ENCODE results near the gene VSIG10L. TPM values are rescaled to one million over a fixed set of nuclear protein-coding genes. Genes with fewer than 3 reads are reported as not detected.

Gene VSIG10L
- total RNA-seq, 2 experiments from 2014 or later: 4.5 to 4.6 TPM

GRCh38 chr19:51325161-51325976 is 16.6 kb downstream of the VSIG10L start:
- ATAC-seq: no peak
- ChIA-PET CTCF (interaction anchor here (0.6 to 1.0 kb wide), 2 partner anchors 32 to 167 kb away, joined by 3 read pairs; no protein-coding TSS in a partner anchor), POLR2A (no interaction called here)
- H3K4me3 Mint-ChIP-seq: no peak overlapping the region
- H3K27me3 Mint-ChIP-seq: peaks cover 60% of the 10 kb centered on the region
- intact Hi-C loops (cut with DNase I, micrococcal nuclease): no loop called here
- peak; percentile 45 for DNase-seq
- no peaks in the 10 kb centered on the region for H3K9me3 Mint-ChIP-seq (ENCODE audit: low read depth)
- no peaks in the 10 kb centered on the region for H3K36me3 Mint-ChIP-seq (ENCODE audit: low read depth)
- peaks cover 8% of the 10 kb centered on the region for H3K4me1 Mint-ChIP-seq
- no peak overlapping the region for H3K27ac Mint-ChIP-seq

GRCh38 chr19:51324167-51324481 is 17.8 kb downstream of the VSIG10L start:
- Mint-ChIP-seq H3K4me3 (no peak overlapping the region), H3K36me3 (ENCODE audit: low read depth) (no peaks in the 10 kb centered on the region), H3K9me3 (ENCODE audit: low read depth) (no peaks in the 10 kb centered on the region), H3K27me3 (peaks cover 58% of the 10 kb centered on the region), H3K27ac (no peak overlapping the region), H3K4me1 (peaks cover 8% of the 10 kb centered on the region)
- POLR2A ChIA-PET: no interaction called here
- CTCF ChIA-PET: interaction anchor here (0.6 kb wide), 2 partner anchors 268 to 542 kb away, joined by 3 read pairs; no protein-coding TSS in a partner anchor
- intact Hi-C loops (cut with DNase I, micrococcal nuclease): no loop called here
- ATAC-seq (no peak), DNase-seq (no peak)

- H3K9me3 Mint-ChIP-seq (ENCODE audit: low read depth): no peaks in the 10 kb centered on the region
- ATAC-seq: no peak
- POLR2A ChIA-PET: no interaction called here
- no peak for DNase-seq
- H3K27ac Mint-ChIP-seq: no peak overlapping the region
- H3K27me3 Mint-ChIP-seq: peaks cover 58% of the 10 kb centered on the region
- H3K36me3 Mint-ChIP-seq (ENCODE audit: low read depth): no peaks in the 10 kb centered on the region
- intact Hi-C loops (cut with DNase I, micrococcal nuclease): no loop called here
- CTCF ChIA-PET: interaction anchor here (1.2 kb wide), 1 partner anchor 9 kb away, joined by 3 read pairs; no protein-coding TSS in a partner anchor
- peaks cover 8% of the 10 kb centered on the region for H3K4me1 Mint-ChIP-seq
- no peak overlapping the region for H3K4me3 Mint-ChIP-seq
Measured at GRCh38 chr19:51323481-51324166, 18.3 kb downstream of the VSIG10L start.

GRCh38 chr19:51321799-51322198 is 20.1 kb downstream of the VSIG10L start:
- intact Hi-C loops (cut with DNase I, micrococcal nuclease): no loop called here
- H3K27me3 Mint-ChIP-seq: peaks cover 52% of the 10 kb centered on the region

GRCh38 chr19:51320280-51320657 is 21.7 kb downstream of the VSIG10L start:
- H3K4me1 Mint-ChIP-seq: no peaks in the 10 kb centered on the region
- DNase-seq: no peak
- no peak for ATAC-seq
- no peaks in the 10 kb centered on the region for H3K36me3 Mint-ChIP-seq (ENCODE audit: low read depth)
- H3K4me3 Mint-ChIP-seq: no peak overlapping the region
- peaks cover 39% of the 10 kb centered on the region for H3K27me3 Mint-ChIP-seq
- peaks cover 2% of the 10 kb centered on the region for H3K9me3 Mint-ChIP-seq (ENCODE audit: low read depth)
- ChIA-PET POLR2A (no interaction called here), CTCF (no interaction called here)
- intact Hi-C loops (cut with DNase I, micrococcal nuclease): no loop called here
- no peak overlapping the region for H3K27ac Mint-ChIP-seq

More at GRCh38 chr19:51321799-51322198, 20.1 kb downstream of the VSIG10L start:
- Mint-ChIP-seq H3K4me3 (no peak overlapping the region), H3K36me3 (ENCODE audit: low read depth) (no peaks in the 10 kb centered on the region), H3K4me1 (peaks cover 3% of the 10 kb centered on the region), H3K9me3 (ENCODE audit: low read depth) (no peaks in the 10 kb centered on the region), H3K27ac (no peak overlapping the region)
- CTCF ChIA-PET: no interaction called here
- ATAC-seq: no peak
- DNase-seq: no peak
- POLR2A ChIA-PET: no interaction called here

- H3K27me3 Mint-ChIP-seq: peaks cover 39% of the 10 kb centered on the region
- no peak for DNase-seq
- ATAC-seq: no peak
- H3K27ac Mint-ChIP-seq: no peak overlapping the region
- CTCF ChIA-PET: no interaction called here
- no peaks in the 10 kb centered on the region for H3K36me3 Mint-ChIP-seq (ENCODE audit: low read depth)
- H3K4me3 Mint-ChIP-seq: no peak overlapping the region
- peaks cover 4% of the 10 kb centered on the region for H3K9me3 Mint-ChIP-seq (ENCODE audit: low read depth)
- POLR2A ChIA-PET: no interaction called here
- H3K4me1 Mint-ChIP-seq: no peaks in the 10 kb centered on the region
- intact Hi-C loops (cut with DNase I, micrococcal nuclease): no loop called here
Measured at GRCh38 chr19:51319649-51320279, 22.2 kb downstream of the VSIG10L start.

GRCh38 chr19:51318687-51319648 is 23.0 kb downstream of the VSIG10L start:
- H3K27me3 Mint-ChIP-seq: peaks cover 38% of the 10 kb centered on the region
- no peak overlapping the region for H3K27ac Mint-ChIP-seq
- ATAC-seq: no peak
- ChIA-PET POLR2A (no interaction called here), CTCF (no interaction called here)
- H3K4me3 Mint-ChIP-seq: no peak overlapping the region
- no peaks in the 10 kb centered on the region for H3K36me3 Mint-ChIP-seq (ENCODE audit: low read depth)
- H3K4me1 Mint-ChIP-seq: no peaks in the 10 kb centered on the region
- peaks cover 6% of the 10 kb centered on the region for H3K9me3 Mint-ChIP-seq (ENCODE audit: low read depth)
- DNase-seq: no peak
- intact Hi-C loops (cut with DNase I, micrococcal nuclease): no loop called here

GRCh38 chr19:51317968-51318367 is 24.0 kb downstream of the VSIG10L start:
- ChIA-PET CTCF (interaction anchor here (0.7 to 1.3 kb wide), 4 partner anchors 59 to 340 kb away, joined by 3 read pairs; no protein-coding TSS in a partner anchor), POLR2A (no interaction called here)
- H3K27ac Mint-ChIP-seq: no peak overlapping the region
- ATAC-seq (no peak), DNase-seq (no peak)
- H3K27me3 Mint-ChIP-seq: peaks cover 39% of the 10 kb centered on the region
- H3K4me1 Mint-ChIP-seq: no peaks in the 10 kb centered on the region
- peaks cover 6% of the 10 kb centered on the region for H3K9me3 Mint-ChIP-seq (ENCODE audit: low read depth)
- H3K4me3 Mint-ChIP-seq: no peak overlapping the region
- no peaks in the 10 kb centered on the region for H3K36me3 Mint-ChIP-seq (ENCODE audit: low read depth)
- intact Hi-C loops (cut with DNase I, micrococcal nuclease): no loop called here

- ChIA-PET CTCF (interaction anchor here (0.7 to 1.3 kb wide), 4 partner anchors 58 to 341 kb away, joined by 3 read pairs; no protein-coding TSS in a partner anchor), POLR2A (no interaction called here)
- H3K27ac Mint-ChIP-seq: no peak overlapping the region
- H3K27me3 Mint-ChIP-seq: peaks cover 37% of the 10 kb centered on the region
- DNase-seq: no peak
- ATAC-seq: no peak
- no peak overlapping the region for H3K4me3 Mint-ChIP-seq
- intact Hi-C loops (cut with DNase I, micrococcal nuclease): no loop called here
- H3K4me1 Mint-ChIP-seq: no peaks in the 10 kb centered on the region
- no peaks in the 10 kb centered on the region for H3K36me3 Mint-ChIP-seq (ENCODE audit: low read depth)
- H3K9me3 Mint-ChIP-seq (ENCODE audit: low read depth): peaks cover 6% of the 10 kb centered on the region
Measured at GRCh38 chr19:51317376-51317775, 24.6 kb downstream of the VSIG10L start.

GRCh38 chr19:51316688-51317087 is 25.3 kb downstream of the VSIG10L start:
- peaks cover 6% of the 10 kb centered on the region for H3K9me3 Mint-ChIP-seq (ENCODE audit: low read depth)
- H3K27me3 Mint-ChIP-seq: peaks cover 40% of the 10 kb centered on the region
- ATAC-seq (no peak), DNase-seq (no peak)
- H3K4me3 Mint-ChIP-seq: no peak overlapping the region
- POLR2A ChIA-PET: interaction anchor here (0.6 kb wide), 1 partner anchor 326 kb away, joined by 3 read pairs; no protein-coding TSS in a partner anchor
- no peaks in the 10 kb centered on the region for H3K36me3 Mint-ChIP-seq (ENCODE audit: low read depth)
- CTCF ChIA-PET: no interaction called here
- intact Hi-C loops (cut with DNase I, micrococcal nuclease): no loop called here
- no peak overlapping the region for H3K27ac Mint-ChIP-seq
- no peaks in the 10 kb centered on the region for H3K4me1 Mint-ChIP-seq

Measured in activated CD4-positive, alpha-beta T cell treated with anti-CD3 and anti-CD28 coated beads for 36 hours (primary cell).